K562 (cell line): ENCODE data around the gene NRXN2. TPM values are rescaled to one million over a fixed set of nuclear protein-coding genes. Genes with fewer than 3 reads are reported as not detected.

Experiments
- GABPB1 ChIP-seq: sonication (generic); formaldehyde crosslinking; IDR thresholded peaks from 2 replicates; pipeline ENCODE4 v1.8.0; 2022; ENCODE audit warnings: mild to moderate bottlenecking, missing genetic modification reagents
- GTF3C2 ChIP-seq: IDR thresholded peaks from 3 replicates; pipeline ENCODE4 v1.6.1; 2011; ENCODE audit warnings: borderline replicate concordance, mild to moderate bottlenecking, moderate library complexity; ENCODE audit not compliant: insufficient read length; ENCODE audit errors: extremely low read depth
- IRF2 ChIP-seq: sonication (generic); formaldehyde crosslinking; IDR thresholded peaks from 2 replicates; pipeline ENCODE4 v1.8.1; 2022; ENCODE audit warnings: mild to moderate bottlenecking, missing genetic modification reagents
- L3MBTL2 ChIP-seq: fragments of 450-650 bp; IDR thresholded peaks from 2 replicates; pipeline ENCODE4 v1.6.1; 2016; ENCODE audit warnings: mild to moderate bottlenecking, moderate library complexity
- POLR2G ChIP-seq: fragments of 200-400 bp; formaldehyde crosslinking; IDR thresholded peaks from 2 replicates; pipeline ENCODE4 v1.6.1; 2017; ENCODE audit warnings: low read depth, mild to moderate bottlenecking, antibody characterized with exemption, low read length, moderate library complexity
- ZNF318 ChIP-seq, 2 experiments: fragments of 450-650 bp; IDR thresholded peaks; 2 replicates each; pipeline ENCODE4 v1.6.1; 2016; ENCODE audit warnings: mild to moderate bottlenecking in 2 of 2, borderline replicate concordance in 1 of 2, low read depth in 1 of 2, moderate library complexity in 1 of 2
- polyA plus RNA-seq, 8 experiments: library from polyadenylated mRNA; depleted of rRNA in 4 of 8; stranded (reverse) in 5 of 8; unstranded in 3 of 8; fragments of >200 nt; fragmentation: Nextera tagmentation in 2 of 8; fragmentation: Illumina TruSeq in 1 of 8; extraction: Ambion mirVana in 2 of 8; extraction: Trizol in 1 of 8; gene quantifications; 2 replicates each; pipeline versions ENCODE4 v1.2.1 to v1.2.3, GENCODE V29; 2011 to 2014; ENCODE audit warnings: inconsistent platforms in 1 of 8, missing spikeins in 1 of 8
- total RNA-seq, 7 experiments: library from RNA; depleted of rRNA in 6 of 7; stranded (reverse); fragments of >200 nt in 6 of 7; fragmentation: Illumina TruSeq in 2 of 7; extraction: Trizol in 2 of 7; gene quantifications; 2 replicates each; pipeline versions ENCODE4 v1.2.1 to v1.2.3, GENCODE V29; 2011 to 2021; ENCODE audit warnings: low replicate concordance in 1 of 7

The NRXN2 gene
- total and polyA plus RNA-seq, 9 of the 15 experiments (the other 6 are each of a cell fraction or from before 2014, with no cell fraction given) = 0.07 to 0.47 (median 0.15) TPM; not detected in 4

GRCh38 chr11:64661614-64662013, 61.4 kb downstream of the NRXN2 start (continued):
- TF ChIP-seq GTF3C2 = no peak
- TF ChIP-seq GABPB1 (CRISPR knock-in tag) = no peak
- no peak for TF ChIP-seq POLR2G
- no peak for TF ChIP-seq L3MBTL2
- no peak for TF ChIP-seq IRF2 (CRISPR knock-in tag)
- no peak for TF ChIP-seq ZNF318 (IDR thresholded peaks at IDR 0.05; ENCODE audit: borderline replicate concordance in 1 of 2, low read depth in 1 of 2)
